Left lung (tissue), 10 donors: ENCODE measurements around the gene LCN12. TPM values are rescaled to one million over a fixed set of nuclear protein-coding genes. Genes with fewer than 3 reads are reported as not detected.
A peak's percentile ranks its signal among the peaks of the same experiment; 100 is the strongest.

Source experiments
- ATAC-seq: fragments of 200-7000 bp; cut with Tn5 transposase; one replicate; pipeline ENCODE4 v1.9.1; 2020; ENCODE audit warnings: moderate library complexity
- DNase-seq, 4 donors: peaks; one replicate each; pipeline ENCODE4 v3.0.0-alpha.2; 2013 to 2020
- H3K27ac ChIP-seq, 2 donors: fragments of 200-600 bp; sonication (generic) in 1 of 2; one replicate each; pipeline versions ENCODE4 v1.5.0 to v1.8.0; 2020 to 2021
- H3K27me3 ChIP-seq, 2 donors: fragments of 200-600 bp; sonication (generic) in 1 of 2; one replicate each; pipeline versions ENCODE4 v1.5.0 to v1.8.0; 2020 to 2021
- H3K36me3 ChIP-seq, 2 donors: fragments of 200-600 bp; sonication (generic) in 1 of 2; one replicate each; pipeline versions ENCODE4 v1.5.0 to v1.8.0; 2020 to 2021
- H3K4me1 ChIP-seq, 2 donors: fragments of 200-600 bp; one replicate each; pipeline ENCODE4 v1.8.0; 2021
- H3K4me3 ChIP-seq, 2 donors: fragments of 200-600 bp; sonication (generic) in 1 of 2; one replicate each; pipeline versions ENCODE4 v1.5.0 to v1.8.0; 2020 to 2021; ENCODE audit warnings: mild to moderate bottlenecking in 1 of 2
- H3K9me3 ChIP-seq, 2 donors: fragments of 200-600 bp; sonication (generic) in 1 of 2; one replicate each; pipeline versions ENCODE4 v1.5.0 to v1.8.0; 2020 to 2021
- CTCF ChIP-seq, 2 donors: fragments of 200-600 bp; sonication (generic) in 1 of 2; IDR thresholded peaks; one replicate each; pipeline versions ENCODE4 v1.5.0 to v1.8.0; 2021; ENCODE audit warnings: antibody characterized with exemption in 2 of 2
- intact Hi-C, 2 donors: fragments of 100-400 bp; cut with DNase I; formaldehyde crosslinking; loops; one replicate each; pipeline versions ENCODE4 v1.11.2 to v1.14.2; 2022
- polyA plus RNA-seq, 6 donors: library from polyadenylated mRNA; unstranded; fragments of 120-200 nt; gene quantifications; one replicate each; pipeline ENCODE4 v1.2.1, GENCODE V29; 2013; ENCODE audit not compliant: insufficient read length in 6 of 6
- total RNA-seq, 2 donors: library from RNA; stranded (reverse); fragmentation: NEBNext Ultra II Directional; extraction: Animal tissue kit (Norgen Biotek cat#: 25700); gene quantifications; one replicate each; pipeline ENCODE4 v1.2.1, GENCODE V29; 2021
- donor health status: DM: no; HTN: yes; CAD: no.
- donor health status: DM: no; HTN: no; CAD: no.

The LCN12 gene
- total and polyA plus RNA-seq, 8 donors = 2.1 to 28.0 (median 13.3) TPM

DNA sequence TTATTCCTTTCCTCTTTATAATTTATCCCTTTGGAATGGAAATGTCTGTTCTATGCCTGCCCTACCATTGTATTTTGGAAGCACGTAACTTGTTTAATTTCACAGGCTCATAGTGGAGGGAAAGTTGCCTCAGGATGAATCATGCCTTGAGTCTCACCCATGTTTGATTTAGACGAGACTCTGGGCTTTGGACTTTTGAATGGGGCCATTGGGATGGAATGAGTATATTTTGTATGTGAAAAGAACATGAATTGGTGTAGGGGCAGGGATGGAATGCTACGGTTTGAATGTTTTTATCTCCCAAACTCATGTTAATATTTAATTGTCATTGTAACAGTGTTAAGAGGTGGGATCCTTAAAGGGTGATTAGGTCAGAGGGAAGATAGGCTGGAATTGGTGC lies 17.8 kb upstream of the LCN12 start:
- Histone ChIP-seq H3K27ac (no peak overlapping the region), H3K9me3 (no peaks in the 10 kb centered on the region), H3K4me3 (no peak overlapping the region), H3K36me3 (peaks cover 0 to 15% of the 10 kb centered on the region in 2 donors), H3K4me1 (peaks cover 0 to 10% of the 10 kb centered on the region in 2 donors), H3K27me3 (no peaks in the 10 kb centered on the region)
- TF ChIP-seq CTCF (IDR thresholded peaks at IDR 0.05) = no peak
- ATAC-seq = no peak
- intact Hi-C loops = loop anchor here in 1 of 2 donors (10.0 kb wide), 1 partner anchor 79 kb away; the partner anchor contains the start of gene MAMDC4
- no peak for DNase-seq

DNA sequence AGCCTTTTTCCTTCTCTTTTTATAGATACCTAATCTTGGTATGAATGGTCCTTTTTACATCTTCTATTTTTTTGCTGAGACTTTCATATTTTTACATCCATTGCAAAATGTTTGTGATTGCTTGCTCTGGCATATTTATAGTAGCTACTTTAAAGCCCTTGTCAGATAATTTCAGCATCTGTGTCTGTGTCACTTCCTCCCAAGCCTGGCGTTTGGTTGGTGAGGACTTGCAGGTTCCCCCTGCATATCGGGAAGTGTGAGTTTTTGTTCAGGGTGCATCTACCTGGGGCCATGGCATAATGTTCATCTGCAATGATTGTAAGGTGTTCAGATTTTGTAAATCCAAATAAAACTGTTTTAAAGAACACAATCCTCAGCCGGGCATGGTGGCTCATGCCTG lies 16.4 kb upstream of the LCN12 start:
- Histone ChIP-seq H3K9me3 (no peaks in the 10 kb centered on the region), H3K27me3 (no peaks in the 10 kb centered on the region), H3K4me3 (no peak overlapping the region), H3K27ac (no peak overlapping the region), H3K4me1 (peaks cover 0 to 10% of the 10 kb centered on the region in 2 donors), H3K36me3 (peaks cover 0 to 29% of the 10 kb centered on the region in 2 donors)
- DNase-seq = no peak
- no peak for TF ChIP-seq CTCF (IDR thresholded peaks at IDR 0.05)
- intact Hi-C loops = loop anchor here in 1 of 2 donors (10.0 kb wide), 1 partner anchor 81 kb away; the partner anchor contains the start of gene MAMDC4
- ATAC-seq = no peak

DNA sequence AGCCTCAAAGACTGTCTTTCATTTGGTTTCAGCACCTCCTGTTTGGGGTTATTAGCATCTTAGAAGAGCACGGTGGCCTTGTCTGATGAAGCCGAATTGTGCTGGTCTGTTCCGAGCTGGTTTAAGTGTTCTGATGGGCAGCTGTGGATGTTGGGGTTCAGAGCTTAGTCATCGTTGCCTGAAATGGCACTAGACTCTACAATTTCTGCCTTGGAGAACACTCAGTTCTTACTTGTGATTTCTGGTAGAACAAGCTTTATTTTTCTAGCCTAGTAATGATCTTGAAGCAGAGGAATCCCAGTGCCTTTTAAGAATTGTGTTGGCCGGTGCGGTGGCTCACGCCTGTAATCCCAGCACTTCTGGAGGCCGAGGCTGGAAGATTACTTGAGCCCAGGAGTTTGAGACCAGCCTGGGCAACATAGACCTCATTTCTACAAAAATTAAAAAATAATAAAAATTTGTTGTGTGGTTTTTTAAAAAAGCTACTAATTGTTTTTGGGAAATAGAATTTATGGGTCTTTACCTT lies 15.4 kb upstream of the LCN12 start:
- peaks cover 0 to 10% of the 10 kb centered on the region in 2 donors for H3K4me1 ChIP-seq
- no peak for ATAC-seq
- H3K36me3 ChIP-seq = peaks cover 0 to 40% of the 10 kb centered on the region in 2 donors
- no peak for DNase-seq
- intact Hi-C loops = loop anchor here in 1 of 2 donors (10.0 kb wide), 1 partner anchor 82 kb away; the partner anchor contains the start of gene MAMDC4
- H3K4me3 ChIP-seq = no peak overlapping the region
- no peaks in the 10 kb centered on the region for H3K9me3 ChIP-seq
- no peak overlapping the region for H3K27ac ChIP-seq
- TF ChIP-seq CTCF (IDR thresholded peaks at IDR 0.05) = no peak
- no peaks in the 10 kb centered on the region for H3K27me3 ChIP-seq

DNA sequence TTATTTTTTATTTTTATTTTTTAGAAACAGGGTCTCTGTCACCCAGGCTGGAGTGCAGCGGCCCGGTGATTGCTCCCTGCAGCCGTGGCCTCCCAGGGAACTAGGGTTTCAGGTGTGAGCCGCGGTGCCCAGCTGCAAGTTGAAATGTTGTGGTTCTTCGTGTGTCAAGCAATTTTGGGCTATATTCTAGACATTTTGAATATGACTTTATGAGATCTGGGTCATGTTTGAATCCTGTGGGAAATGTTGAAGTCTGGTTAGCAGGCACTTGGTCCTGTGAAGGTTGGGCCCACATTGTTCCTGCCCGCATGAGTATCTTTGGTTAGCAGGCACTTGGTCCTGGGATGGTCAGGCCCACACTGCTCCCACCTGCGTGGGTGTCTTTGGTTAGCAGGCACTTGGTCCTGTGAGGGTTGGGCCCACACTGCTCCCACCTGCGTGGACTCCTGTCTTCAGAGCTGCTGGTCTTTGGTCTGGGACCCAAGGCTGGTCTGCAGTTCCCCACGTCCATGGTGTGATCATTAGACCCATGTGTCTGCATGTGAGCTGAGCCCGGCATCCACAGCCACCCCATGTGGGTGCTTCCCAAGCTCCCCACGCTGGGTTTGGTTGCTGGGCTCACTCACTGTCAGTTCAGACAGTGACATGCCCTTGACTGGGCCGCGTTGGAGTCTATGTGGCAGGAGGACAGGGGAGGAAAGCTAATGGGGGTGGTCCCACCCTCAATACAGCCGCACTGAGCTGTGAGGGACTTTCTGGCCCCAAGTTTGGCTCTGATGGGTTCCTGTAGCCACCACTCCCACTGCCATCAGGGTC lies 14.7 kb upstream of the LCN12 start:
- Histone ChIP-seq H3K27me3 (no peaks in the 10 kb centered on the region), H3K36me3 (peaks cover 0 to 46% of the 10 kb centered on the region in 2 donors), H3K4me1 (peaks cover 0 to 12% of the 10 kb centered on the region in 2 donors), H3K27ac (no peak overlapping the region), H3K9me3 (no peaks in the 10 kb centered on the region), H3K4me3 (no peak overlapping the region)
- DNase-seq (peak in 1 of 4 donors; percentile 43), ATAC-seq (no peak)
- intact Hi-C loops = loop anchor here in 1 of 2 donors (10.0 kb wide), 1 partner anchor 83 kb away; the partner anchor contains the start of gene MAMDC4
- no peak for TF ChIP-seq CTCF (IDR thresholded peaks at IDR 0.05)

DNA sequence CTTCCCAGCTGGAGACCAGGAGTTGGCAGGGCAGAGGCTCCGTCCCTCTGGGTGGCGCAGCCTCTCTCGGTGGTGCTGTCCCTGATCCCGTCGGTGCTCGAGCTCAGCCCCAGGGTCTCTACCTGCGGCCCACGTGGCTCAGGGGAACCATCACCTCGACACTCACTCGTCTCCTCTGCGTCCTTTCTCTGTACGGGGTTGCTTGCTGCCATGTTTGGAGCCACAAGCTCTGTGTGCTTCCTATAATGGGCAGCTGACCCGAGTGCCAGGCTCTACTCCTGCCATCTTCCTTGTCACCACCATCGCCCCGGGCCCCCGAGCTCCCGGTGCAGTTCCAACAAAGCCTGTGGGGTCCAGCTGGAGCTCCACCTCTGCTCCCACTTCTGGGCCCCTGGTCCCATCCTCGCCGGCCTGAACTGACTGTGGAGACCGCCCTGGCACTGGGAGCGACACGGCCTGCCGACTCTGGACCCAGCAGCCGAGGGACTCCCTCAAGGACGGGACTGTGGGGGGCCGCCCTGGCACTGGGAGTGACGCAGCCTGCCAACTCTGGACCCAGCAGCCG lies 12.6 kb upstream of the LCN12 start:
- H3K27me3 ChIP-seq = no peaks in the 10 kb centered on the region
- H3K36me3 ChIP-seq = peaks cover 0 to 54% of the 10 kb centered on the region in 2 donors
- peak in 2 of 4 donors; percentile 19 to 60 for DNase-seq
- TF ChIP-seq CTCF (IDR thresholded peaks at IDR 0.05) = no peak
- H3K9me3 ChIP-seq = no peaks in the 10 kb centered on the region
- intact Hi-C loops = loop anchor here in 1 of 2 donors (10.0 kb wide), 1 partner anchor 85 kb away; the partner anchor contains the start of gene MAMDC4
- no peak overlapping the region for H3K4me3 ChIP-seq
- H3K4me1 ChIP-seq = peaks cover 2 to 26% of the 10 kb centered on the region in 2 donors
- H3K27ac ChIP-seq = no peak overlapping the region
- ATAC-seq = no peak
